Vagina (tissue), 2 donors: ENCODE results near the gene POLN. TPM values are rescaled to one million over a fixed set of nuclear protein-coding genes. Genes with fewer than 3 reads are reported as not detected.

Source experiments
- DNase-seq, 2 donors: peaks; one replicate each; pipeline ENCODE4 v3.0.0-alpha.2; 2017; ENCODE audit errors: extremely low spot score in 2 of 2
- H3K27ac ChIP-seq: fragments of 200-600 bp; sonication (generic); one replicate; pipeline ENCODE4 v1.5.1; 2019
- H3K27me3 ChIP-seq: fragments of 200-600 bp; sonication (generic); one replicate; pipeline ENCODE4 v1.5.1; 2019
- H3K36me3 ChIP-seq, 2 donors: fragments of 200-600 bp; sonication (generic); one replicate each; pipeline ENCODE4 v1.5.1; 2017 to 2019
- H3K4me1 ChIP-seq: fragments of 200-600 bp; sonication (generic); one replicate; pipeline ENCODE4 v1.5.1; 2019
- H3K4me3 ChIP-seq, 2 donors: fragments of 200-600 bp; sonication (generic); 1 replicate in 1 of 2; 2 replicates in 1 of 2; pipeline ENCODE4 v1.5.1; 2016 to 2019
- H3K9me3 ChIP-seq: fragments of 200-600 bp; sonication (generic); one replicate; pipeline ENCODE4 v1.5.1; 2019
- POLR2A ChIP-seq, 2 donors: fragments of 450-650 bp; IDR thresholded peaks; one replicate each; pipeline ENCODE4 v1.6.1; 2017; ENCODE audit warnings: antibody characterized with exemption in 2 of 2, mild to moderate bottlenecking in 2 of 2, moderate library complexity in 2 of 2
- POLR2AphosphoS5 ChIP-seq, 2 donors: sonication (generic); formaldehyde crosslinking; IDR thresholded peaks; one replicate each; pipeline ENCODE4 v1.9.0; 2017; ENCODE audit warnings: antibody characterized with exemption in 2 of 2, mild to moderate bottlenecking in 2 of 2, low read depth in 1 of 2; ENCODE audit not compliant: insufficient read depth in 1 of 2
- intact Hi-C: fragments of 100-400 bp; cut with DNase I; formaldehyde crosslinking; loops from one replicate; pipeline ENCODE4 v1.15.1; 2023
- total RNA-seq: library from RNA; depleted of rRNA; stranded (reverse); fragments of >200 nt; gene quantifications from one replicate; pipeline ENCODE4 v1.2.3, GENCODE V29; 2016
- TF ChIP-seq, protein P1 (sequence below), 3 experiments: fragments of 450-650 bp in 2 of 3; fragments of 200-600 bp in 1 of 3; sonication (generic) in 1 of 3; IDR thresholded peaks; one replicate each; pipeline ENCODE4 v1.5.1; 2017 to 2019; ENCODE audit warnings: antibody characterized with exemption in 3 of 3, mild to moderate bottlenecking in 2 of 3, moderate library complexity in 2 of 3

POLN gene
- total RNA-seq, 1 donor from 2014 or later: 3.9 TPM

DNA sequence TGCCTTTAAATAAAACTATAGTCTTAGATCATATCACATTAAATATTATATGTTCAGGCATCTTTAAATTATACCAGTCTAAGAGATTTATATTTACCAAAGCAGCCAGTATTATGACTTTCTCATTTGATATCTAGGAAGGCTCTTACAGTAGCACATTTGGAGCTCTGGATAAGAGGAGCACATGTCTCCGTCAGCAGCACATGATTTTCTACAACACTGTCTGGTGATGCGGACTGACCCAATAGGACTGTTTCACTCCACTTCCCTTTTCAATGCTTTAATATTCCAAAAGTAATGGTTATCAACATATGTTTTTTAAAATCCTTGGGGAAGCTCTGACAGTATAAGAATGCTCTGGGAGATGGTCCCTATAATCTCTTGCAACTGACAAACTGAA is 61.5 kb downstream of the POLN start:
- TF ChIP-seq POLR2AphosphoS5 (IDR thresholded peaks at IDR 0.05; ENCODE audit: insufficient read depth in 1 of 2, low read depth in 1 of 2) (no peak), POLR2A (IDR thresholded peaks at IDR 0.05) (no peak)
- TF ChIP-seq, protein P1, sequence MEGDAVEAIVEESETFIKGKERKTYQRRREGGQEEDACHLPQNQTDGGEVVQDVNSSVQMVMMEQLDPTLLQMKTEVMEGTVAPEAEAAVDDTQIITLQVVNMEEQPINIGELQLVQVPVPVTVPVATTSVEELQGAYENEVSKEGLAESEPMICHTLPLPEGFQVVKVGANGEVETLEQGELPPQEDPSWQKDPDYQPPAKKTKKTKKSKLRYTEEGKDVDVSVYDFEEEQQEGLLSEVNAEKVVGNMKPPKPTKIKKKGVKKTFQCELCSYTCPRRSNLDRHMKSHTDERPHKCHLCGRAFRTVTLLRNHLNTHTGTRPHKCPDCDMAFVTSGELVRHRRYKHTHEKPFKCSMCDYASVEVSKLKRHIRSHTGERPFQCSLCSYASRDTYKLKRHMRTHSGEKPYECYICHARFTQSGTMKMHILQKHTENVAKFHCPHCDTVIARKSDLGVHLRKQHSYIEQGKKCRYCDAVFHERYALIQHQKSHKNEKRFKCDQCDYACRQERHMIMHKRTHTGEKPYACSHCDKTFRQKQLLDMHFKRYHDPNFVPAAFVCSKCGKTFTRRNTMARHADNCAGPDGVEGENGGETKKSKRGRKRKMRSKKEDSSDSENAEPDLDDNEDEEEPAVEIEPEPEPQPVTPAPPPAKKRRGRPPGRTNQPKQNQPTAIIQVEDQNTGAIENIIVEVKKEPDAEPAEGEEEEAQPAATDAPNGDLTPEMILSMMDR (IDR thresholded peaks at IDR 0.05): no peak
- no peaks in the 10 kb centered on the region for H3K4me1 ChIP-seq
- no peaks in the 10 kb centered on the region for H3K9me3 ChIP-seq
- H3K27me3 ChIP-seq: no peaks in the 10 kb centered on the region
- DNase-seq: no peak
- H3K27ac ChIP-seq: no peak overlapping the region
- no peak overlapping the region for H3K4me3 ChIP-seq
- intact Hi-C loops: no loop called here
- H3K36me3 ChIP-seq: no peaks in the 10 kb centered on the region

DNA sequence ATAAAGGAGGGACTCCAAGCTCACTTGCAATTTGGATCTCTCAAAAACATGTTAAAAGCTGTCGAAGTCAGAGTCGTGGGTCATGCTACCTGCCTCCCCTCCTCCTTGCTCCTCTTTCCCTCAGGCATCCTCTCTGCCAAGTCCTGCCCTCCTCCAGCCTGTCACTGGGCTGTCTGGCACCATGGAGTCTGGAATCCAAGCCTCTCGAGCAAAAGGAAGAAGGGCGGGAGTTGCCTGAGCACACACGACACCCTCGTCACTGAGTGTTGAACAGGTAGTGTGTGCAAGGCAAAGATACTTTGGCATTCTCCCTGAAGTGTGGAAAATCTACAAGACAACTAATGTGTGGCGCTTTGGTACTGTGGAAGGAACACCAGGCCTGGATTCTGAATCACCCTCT is 62.2 kb downstream of the POLN start:
- TF ChIP-seq, protein P1 (IDR thresholded peaks at IDR 0.05): no peak
- TF ChIP-seq POLR2A (IDR thresholded peaks at IDR 0.05) (no peak), POLR2AphosphoS5 (IDR thresholded peaks at IDR 0.05; ENCODE audit: insufficient read depth in 1 of 2, low read depth in 1 of 2) (no peak)

DNA sequence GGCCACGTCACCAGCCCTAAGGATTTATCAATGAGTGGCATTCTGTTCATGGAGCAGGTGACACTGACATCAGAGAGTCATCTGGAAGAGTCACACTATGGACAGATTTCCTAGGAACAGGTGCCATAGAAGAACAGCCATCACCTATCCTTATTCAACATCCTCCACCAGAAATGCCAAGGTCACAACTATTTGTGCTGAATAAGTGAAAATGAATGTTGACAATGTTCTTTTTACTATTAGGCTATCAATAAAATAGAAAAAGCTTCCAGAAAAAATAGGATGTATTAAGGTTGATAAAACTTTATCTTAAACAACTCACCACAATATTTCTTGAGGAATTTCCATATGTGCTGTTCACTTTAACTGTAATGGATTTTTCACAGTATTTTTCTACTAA is 62.9 kb downstream of the POLN start:
- Histone ChIP-seq H3K4me1 (no peaks in the 10 kb centered on the region), H3K27ac (no peak overlapping the region), H3K27me3 (no peaks in the 10 kb centered on the region), H3K4me3 (no peak overlapping the region), H3K9me3 (no peaks in the 10 kb centered on the region), H3K36me3 (no peaks in the 10 kb centered on the region)
- TF ChIP-seq POLR2A (IDR thresholded peaks at IDR 0.05): no peak
- TF ChIP-seq, protein P1 (IDR thresholded peaks at IDR 0.05): no peak
- TF ChIP-seq POLR2AphosphoS5 (IDR thresholded peaks at IDR 0.05; ENCODE audit: insufficient read depth in 1 of 2, low read depth in 1 of 2): no peak
- intact Hi-C loops: no loop called here
- DNase-seq: no peak

More for the DNA sequence above, 62.2 kb downstream of the POLN start:
- Histone ChIP-seq H3K4me1 (no peaks in the 10 kb centered on the region), H3K27ac (no peak overlapping the region), H3K27me3 (no peaks in the 10 kb centered on the region), H3K4me3 (no peak overlapping the region), H3K36me3 (no peaks in the 10 kb centered on the region), H3K9me3 (no peaks in the 10 kb centered on the region)
- DNase-seq: no peak
- intact Hi-C loops: no loop called here

DNA sequence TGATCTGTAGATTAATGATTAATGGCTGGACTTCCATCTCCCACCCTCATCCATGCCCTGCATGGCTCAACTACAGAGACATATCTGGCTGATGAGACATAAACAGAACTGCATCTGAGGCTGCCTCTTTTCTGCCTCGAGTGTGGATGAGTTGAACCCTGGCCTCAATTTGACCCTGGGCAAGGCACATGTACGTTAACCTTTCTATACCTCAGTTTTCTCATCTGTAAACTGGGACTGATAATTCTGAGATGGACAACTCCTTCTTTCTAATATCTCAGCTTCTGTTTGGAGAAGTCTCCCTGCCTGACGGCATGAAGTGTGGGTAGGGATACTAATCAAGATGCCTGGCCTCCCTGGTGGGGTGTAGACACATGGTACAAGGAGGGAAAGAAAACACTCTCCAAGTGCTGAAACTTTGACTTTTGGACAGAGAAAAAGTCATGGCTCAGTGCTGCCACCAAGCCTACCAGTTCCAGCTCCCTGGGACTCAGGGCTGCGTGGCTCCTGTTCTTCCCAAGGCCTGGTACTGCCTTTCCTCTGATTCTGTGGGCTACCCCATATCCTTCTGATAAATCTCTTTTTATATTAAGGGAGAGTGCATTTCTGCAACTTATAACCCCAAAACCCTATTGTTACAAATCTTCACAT is 64.4 kb downstream of the POLN start:
- no peak overlapping the region for H3K4me3 ChIP-seq
- no peak overlapping the region for H3K27ac ChIP-seq
- H3K27me3 ChIP-seq: no peaks in the 10 kb centered on the region
- H3K9me3 ChIP-seq: no peaks in the 10 kb centered on the region
- intact Hi-C loops: no loop called here
- no peaks in the 10 kb centered on the region for H3K4me1 ChIP-seq
- no peaks in the 10 kb centered on the region for H3K36me3 ChIP-seq
- TF ChIP-seq, protein P1 (IDR thresholded peaks at IDR 0.05): no peak
- TF ChIP-seq POLR2AphosphoS5 (IDR thresholded peaks at IDR 0.05; ENCODE audit: insufficient read depth in 1 of 2, low read depth in 1 of 2): no peak
- TF ChIP-seq POLR2A (IDR thresholded peaks at IDR 0.05): no peak
- no peak for DNase-seq

DNA sequence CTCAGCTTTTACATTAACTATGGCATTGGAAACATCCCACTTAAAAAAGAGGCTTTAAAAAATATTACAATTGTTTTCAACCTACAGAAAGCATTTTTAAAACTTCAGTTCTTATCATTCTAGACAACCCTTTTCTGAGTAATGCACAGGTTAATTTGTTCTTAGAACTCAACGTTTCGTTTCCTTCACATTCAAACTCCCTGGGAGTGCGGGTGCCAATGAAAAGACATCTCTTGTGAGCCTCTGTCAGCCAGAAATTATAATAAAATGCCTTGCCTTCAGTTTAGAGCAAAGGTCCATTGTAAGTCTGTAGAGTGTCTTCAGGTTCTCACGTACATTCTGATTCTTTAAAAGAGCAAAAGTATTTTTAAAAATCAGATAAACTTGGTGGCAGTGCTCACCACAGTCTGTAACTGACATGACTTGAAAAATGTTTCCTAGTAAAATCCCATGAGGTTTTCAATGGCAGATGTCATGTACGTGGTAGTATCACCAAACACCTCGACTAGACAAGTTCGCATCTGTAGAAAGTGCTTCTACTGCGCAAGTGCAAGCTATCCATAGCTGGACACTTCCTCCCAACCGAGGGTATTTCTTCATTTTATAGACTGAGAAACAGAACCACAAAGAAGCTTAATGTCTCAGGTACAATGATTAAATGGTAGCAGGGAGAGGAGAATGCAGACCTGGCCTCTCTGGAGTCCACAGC is 65.8 kb downstream of the POLN start:
- DNase-seq: no peak
- TF ChIP-seq, protein P1 (IDR thresholded peaks at IDR 0.05): no peak
- no peak for TF ChIP-seq POLR2AphosphoS5 (IDR thresholded peaks at IDR 0.05; ENCODE audit: insufficient read depth in 1 of 2, low read depth in 1 of 2)
- no peak for TF ChIP-seq POLR2A (IDR thresholded peaks at IDR 0.05)
- Histone ChIP-seq H3K27me3 (no peaks in the 10 kb centered on the region), H3K9me3 (no peaks in the 10 kb centered on the region), H3K27ac (no peak overlapping the region), H3K4me3 (no peak overlapping the region), H3K4me1 (no peaks in the 10 kb centered on the region), H3K36me3 (no peaks in the 10 kb centered on the region)
- intact Hi-C loops: no loop called here
